SHP77 treated with DMSO at 0.1 percent for 48 hours (cell line): ENCODE results near the gene RHBDL1.

Source experiments
- DNase-seq: peaks from one replicate; lab custom pipeline; 2025; lab: John Stamatoyannopoulos, UW

Gene RHBDL1

DNA sequence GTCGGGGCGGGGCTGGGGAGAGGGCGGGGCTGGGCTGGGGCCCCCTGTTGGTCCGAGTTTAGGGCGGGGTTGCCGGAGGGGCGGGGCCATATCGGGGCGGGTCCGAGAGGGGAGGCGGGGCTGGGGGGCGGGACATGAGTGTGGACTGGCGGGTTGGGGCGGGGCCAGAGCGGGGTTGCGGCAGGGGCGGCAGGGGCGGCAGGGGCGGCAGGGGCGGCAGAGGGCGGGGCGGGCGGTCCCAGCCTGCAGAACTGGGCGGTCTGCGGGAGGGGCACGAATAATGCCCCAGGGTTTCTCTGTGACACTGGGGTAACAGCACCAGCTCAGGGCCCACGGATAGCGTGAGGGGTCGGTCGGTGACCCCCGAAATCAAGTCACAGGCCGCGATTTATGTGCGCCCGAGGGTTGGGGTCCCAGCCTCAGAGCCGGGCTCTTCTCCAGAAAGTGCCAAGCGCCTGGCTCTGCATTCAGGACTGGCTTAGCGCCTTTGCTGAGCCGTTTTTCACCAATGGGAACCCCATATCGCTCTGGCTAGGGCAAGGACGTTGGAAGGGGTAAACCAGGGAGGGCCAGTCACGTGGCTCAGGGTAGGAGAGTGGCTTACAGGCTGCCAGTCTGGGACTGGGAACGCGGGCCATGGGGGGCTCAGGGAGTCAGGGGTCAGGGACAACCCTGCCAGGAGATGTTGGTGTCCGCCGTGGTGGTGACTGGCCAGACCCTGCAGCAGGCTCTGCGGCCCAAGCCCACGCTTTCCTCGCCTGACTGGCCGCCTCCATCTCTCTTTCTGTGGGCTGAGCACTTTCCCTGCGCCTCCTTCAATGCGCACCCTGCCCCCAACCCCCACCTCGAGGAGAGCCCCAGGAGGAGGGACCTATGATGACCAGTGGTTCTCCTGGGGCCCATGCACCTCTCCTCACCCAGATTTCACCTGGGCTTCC is 38.1 kb upstream of the RHBDL1 start:
- DNase-seq: no peak

DNA sequence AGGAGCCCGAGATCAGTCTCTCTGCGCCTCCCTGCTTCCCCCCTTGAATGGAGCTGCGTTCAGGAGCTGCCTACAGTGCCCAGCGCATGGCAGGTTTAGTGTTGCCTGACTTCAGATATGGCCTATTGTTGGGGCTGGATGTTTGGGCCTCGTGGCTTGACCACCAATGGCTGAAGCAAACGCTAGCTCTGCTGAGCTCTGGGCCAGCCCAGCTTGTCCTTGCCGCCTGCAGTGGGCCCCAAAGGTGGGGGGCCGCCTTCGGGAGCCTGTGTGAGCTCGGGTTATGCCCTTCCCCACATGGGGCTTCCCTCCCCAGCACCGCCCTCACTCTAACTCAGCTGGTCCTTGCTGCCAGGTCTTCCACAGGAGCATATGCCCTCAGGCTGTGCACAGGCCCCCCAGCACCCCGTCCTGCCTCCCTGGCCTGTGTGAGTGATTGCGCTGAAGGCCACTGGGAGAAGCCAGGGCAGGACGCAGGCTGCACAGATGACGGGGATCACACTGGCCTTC is 37.4 kb upstream of the RHBDL1 start:
- no peak for DNase-seq

DNA sequence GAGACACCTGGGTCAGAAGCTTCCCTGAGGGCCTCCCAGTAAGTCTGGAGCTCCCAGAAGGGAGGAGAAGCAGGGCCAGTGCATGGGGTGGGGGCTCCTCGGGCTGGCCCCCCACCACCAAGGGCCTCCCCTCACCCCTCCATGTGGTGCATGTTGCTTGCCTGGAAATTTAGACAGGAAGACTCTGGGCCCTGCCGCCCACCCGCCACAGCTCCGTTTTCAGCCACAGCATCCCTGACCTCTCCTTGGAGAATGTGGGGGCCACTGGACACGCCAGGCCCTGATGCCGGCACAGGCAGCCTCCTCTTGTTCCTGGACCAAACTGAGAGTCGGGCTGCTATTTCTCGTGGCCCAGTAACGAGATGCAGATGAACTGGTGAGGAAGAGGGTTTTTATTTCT is 36.6 kb upstream of the RHBDL1 start:
- no peak for DNase-seq

DNA sequence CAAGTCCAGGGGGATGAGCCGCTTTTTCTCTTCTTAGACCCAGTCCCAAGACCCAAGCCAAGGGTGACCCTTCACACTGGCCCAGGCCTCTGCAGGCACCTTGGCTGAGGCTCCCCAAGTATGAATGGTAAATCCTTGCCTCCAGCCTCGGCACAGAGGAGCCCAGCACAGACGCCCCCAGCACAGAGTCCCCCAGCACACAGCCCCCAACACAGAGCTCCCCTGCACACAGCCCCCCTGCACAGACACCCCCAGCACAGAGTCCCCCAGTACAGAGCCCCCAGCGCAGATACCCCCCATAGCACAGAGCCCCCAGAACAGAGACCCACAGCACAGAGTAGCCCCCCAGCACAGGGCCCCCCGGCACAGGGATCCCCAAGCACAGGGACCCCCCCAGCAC is 34.9 kb upstream of the RHBDL1 start:
- DNase-seq: no peak

DNA sequence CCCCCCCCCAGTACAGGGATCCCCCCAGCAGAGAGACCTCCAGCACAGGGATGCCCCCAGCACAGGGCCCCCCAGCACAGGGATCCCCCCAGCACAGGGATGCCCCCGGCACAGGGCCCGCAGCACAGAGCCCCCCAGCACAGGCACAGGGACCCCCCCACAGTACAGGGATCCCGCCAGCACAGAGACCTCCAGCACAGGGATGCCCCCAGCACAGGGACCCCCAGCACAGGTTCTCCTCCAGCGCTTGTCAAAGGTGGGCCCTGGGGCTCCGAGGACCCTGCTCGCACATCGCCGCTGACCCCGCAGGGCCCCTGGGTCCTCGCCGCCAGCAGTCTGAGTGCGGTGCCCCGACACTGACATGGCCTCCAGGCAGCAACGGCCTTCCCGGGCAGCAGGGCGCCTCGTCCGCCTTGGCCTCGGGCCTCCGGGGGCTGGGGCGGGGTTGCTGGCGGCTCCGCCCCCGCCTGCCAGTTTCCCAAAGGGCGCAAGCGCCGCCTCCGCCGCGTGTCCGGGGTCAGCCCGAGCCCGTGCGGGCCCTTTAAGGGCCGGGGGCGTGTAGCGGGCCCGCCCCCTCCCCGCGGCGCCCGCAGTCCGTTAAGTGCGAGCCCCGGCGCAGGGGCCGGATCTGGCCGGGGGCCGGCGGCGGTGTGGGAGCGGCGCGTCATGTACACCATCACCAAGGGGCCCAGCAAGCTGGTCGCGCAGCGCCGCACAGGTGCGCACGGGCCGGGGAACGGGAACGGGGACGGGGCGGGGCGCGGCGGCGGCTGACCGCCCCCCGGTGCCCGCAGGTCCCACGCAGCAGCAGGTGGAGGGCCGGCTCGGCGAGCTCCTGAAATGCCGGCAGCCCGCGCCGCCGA is 33.9 kb upstream of the RHBDL1 start, which contains the start of gene MCRIP2:
Gene MCRIP2, plus strand, starts transcription at position 503 of the 863 bp plus-strand sequence. Its CDS starts 164 bp downstream, at position 667.
- DNase-seq: peak; percentile 33

DNA sequence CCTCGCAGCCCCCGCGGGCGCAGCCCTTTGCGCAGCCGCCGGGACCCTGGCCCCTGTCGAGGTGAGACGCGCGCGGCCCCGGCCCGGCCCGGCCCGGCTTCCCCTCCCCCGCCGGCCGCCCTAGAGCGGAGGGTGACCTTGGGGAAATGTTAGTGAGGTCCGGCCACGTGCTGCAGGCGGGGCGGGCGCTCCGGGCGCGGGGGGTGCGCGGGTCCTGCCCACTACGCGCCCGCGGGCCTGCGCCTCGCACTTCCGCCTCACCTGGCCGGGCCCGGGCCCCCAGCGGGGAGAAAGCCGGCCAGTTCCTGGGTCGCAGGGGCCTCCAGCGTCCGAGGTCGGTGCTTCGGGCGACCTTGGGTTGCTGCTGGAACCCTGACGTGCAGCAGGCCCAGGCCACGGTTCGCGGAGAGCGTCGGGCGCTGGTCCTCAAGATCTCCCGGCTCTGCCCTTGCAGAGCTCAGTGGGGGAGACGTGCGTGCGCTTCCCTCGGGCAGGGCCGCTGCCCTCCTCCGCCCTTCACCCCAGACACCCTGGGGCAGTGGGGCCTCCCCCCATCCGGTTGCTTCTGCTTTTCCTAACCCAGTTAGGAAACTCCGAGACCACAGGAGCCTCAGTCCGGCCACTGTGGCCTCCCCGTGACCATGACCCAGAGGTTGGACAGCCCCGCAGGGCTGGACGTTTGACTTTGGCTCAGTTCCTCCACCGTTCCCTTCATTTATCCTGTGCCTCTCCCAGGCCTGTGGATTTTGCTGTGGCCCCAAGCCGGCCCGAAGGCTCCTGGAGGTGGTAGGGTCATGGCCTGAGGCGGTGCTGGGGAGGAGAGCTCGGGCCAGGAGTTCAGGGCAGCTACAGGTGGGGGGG is 33.1 kb upstream of the RHBDL1 start:
- DNase-seq: no peak

DNA sequence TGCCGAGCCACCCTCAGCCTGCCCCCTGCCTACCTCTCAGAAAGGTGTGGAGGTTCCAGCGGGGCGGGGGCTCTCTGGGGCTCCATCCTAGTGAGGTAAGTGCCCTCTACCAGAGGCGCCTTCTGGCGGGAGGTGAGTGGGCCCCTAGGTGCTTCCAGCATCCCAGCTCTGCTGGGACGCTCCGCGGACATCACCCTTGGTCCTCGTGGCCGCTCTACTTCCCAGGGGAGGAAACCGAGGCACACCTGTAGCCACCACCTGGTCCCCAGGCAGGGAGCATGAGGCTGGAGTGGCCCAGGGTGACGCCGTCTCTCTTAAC is 32.5 kb upstream of the RHBDL1 start:
- DNase-seq: no peak

DNA sequence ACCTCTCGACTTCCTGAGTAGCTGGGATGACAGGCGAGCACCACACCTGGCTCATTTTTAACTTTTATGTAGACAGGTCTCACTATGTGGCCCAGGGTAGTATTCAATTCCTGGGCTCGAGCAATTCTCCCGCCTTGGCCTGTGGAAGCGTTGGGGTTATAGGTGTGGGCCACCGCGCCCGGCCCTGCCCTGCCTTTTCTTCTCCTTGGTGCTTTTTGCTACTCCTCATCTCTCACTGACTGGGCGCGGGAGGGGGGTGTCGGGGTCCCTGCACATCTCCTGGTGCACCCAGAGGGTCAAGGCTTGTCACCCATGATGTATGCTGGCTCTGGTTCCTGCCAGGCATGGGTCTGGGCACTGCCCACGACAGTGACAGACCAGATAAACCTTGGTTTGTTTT is 30.9 kb upstream of the RHBDL1 start:
- no peak for DNase-seq

DNA sequence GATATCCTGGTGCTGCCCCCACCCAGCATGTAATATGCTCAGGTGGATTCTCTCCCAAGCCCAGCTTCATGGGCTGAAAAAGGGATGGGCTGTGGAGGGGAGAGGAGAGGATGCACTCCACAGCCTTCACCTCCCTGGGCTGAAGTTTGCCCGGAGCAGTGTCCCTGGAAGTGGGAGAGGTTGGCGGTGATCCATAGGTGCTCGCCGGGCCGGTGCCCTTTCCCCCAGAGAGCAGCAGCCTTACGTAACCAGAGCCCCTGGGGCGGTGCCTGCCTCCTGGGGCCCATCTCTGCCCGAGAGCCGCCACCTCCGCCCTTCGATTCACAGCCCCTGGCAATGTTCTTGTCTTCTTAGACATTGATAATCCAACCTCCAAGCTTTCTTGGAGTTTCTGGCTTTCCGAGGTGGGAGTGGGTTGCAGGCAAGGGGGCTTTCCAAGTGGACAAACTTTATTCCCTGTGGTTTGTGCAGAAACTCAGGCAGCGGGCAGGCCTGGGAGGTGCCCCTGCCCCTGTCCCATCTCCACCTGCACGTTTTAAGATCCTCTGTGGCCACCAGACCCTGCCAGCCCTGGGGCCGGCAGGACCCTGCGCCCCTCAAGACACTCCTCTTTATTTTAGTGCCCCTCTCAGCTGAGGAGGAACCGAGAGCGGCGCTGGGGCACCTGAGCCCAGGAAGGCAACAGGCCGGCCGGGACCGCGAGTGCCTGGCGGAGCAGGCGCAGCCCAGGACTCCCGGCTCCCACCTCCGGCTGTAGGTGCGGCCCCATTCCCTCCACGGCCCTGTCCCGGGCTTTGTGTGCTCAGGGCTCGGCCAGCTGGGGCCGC is 29.4 kb upstream of the RHBDL1 start:
- no peak for DNase-seq

DNA sequence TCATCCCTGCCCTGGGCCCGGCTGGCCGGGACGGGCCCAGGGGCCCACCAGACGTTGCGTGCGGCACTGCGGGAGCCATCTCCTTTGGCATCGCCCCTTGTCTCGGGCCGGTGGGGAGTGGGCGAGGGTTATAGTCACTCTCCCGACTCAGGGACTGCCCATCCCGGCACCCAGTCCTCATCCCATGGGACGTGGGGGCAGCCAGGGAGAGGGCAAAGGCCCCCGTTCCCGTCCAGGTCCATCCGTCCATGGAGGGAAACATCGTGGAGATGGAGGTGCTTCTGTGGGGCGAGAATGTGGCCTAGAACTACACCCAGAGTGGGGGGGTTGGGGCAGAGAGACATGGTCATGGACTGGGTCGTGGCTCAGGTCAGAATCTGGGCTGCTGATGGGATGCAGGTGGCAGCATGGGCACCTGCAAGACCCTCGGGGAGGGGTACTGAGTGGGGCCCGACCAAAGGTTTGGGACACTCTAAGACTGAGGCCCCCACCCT is 28.7 kb upstream of the RHBDL1 start:
- DNase-seq: no peak

DNA sequence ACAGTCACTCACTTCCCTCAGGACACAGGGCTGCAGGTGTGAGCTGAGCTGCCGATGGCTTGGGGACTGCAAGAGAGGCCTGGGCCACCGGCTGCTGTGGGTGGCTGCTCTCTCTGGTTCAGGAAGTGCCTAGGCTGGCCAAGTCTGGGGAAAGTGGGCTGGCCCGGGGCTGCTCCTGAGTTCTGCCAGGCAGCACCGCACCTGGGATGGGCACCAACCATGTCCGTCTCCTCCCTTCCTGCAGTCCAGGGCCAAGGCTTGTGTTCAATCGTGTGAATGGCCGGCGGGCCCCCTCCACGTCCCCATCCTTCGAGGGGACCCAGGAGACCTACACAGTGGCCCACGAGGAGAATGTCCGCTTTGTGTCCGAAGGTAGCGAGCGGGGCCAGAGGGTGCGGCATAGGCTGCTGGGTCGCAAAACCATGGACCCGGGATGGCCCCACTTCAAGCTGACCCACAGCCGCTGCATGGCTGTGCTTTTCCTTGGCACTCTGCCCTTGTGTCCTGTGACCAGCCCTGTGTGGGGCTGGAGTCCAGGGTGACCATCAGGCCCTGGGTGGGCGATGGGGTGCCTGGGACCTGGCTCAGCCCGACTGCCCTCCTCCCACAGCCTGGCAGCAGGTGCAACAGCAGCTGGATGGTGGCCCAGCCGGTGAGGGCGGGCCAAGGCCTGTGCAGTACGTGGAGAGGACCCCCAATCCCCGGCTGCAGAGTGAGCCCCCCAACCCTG is 28.1 kb upstream of the RHBDL1 start:
- no peak for DNase-seq

DNA sequence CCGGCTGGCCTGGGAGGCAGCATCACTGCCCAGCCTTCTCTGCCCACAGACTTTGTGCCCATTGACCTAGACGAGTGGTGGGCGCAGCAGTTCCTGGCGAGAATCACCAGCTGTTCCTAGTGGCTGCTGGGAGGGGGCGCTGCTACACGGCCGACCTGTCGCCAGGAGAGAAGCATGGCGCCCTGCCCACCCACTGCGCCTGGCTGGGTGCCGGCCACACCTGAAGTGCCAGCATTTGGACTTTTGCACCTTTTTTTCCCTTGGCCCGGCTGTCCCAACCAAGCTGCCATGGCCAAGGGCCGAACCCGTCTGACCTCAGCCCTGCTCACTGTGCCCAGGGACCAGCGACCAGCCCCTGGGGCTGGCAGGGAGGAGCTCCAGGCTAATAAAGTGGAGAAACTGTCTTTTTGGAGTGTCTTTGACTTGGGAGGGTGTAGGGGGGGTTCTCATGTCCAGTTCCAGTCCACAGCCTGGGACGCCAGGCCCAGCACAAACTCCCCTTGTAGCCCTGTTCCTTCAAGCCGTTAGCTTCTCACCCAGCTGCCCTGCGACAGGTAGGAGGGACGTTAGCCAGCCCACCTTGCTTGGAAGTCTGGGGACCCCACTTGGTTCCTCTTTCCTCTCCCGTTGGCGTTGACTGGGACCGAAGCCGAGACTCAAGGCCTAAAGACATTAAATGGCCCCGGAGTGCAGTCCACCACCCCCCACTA is 27.2 kb upstream of the RHBDL1 start:
- DNase-seq: peak; percentile 9

DNA sequence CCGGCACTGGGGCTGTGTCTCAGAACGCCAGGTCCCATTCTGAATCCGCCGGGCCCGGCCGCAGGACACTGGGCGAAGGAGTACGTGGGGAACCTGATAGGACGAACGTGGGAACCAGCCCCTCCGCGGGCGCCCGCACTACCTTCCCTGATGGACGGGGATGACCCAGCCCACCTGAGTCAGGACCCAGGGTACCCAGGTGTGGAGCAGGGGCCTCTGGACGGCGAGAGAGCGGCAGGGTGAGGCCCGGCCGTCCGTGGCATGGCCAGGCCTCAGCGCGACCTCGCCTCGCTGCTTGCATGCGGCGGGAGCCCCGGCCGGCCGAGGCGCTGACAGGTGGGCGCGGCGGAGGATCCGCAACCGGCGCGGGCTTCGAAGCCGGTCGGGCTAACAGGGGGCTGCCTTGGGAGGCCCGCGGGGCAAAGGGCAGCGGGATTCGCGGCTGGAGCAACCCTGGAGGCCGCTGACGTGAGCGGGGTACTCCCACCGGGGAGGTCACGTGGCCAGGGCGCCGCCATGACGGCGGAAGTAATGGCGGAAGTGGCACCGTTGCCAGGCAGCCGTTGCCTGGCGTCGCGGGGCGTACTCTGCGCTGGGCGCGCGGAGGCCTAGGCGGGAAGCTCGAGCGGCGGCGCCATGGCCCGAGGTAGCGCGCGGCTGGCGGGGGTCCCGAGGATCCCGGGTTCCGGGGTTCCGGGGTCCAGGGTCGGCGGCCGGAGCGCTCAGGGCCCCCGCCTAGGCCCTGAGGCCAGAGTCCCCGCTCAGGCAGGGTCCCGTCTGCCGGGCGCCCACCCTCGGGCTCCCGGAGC is 26.5 kb upstream of the RHBDL1 start, which contains the start of gene WDR90:
Gene WDR90, plus strand, starts transcription at position 585 of the 809 bp plus-strand sequence. Its CDS starts 52 bp downstream, at position 637.
- peak; percentile 69 for DNase-seq

DNA sequence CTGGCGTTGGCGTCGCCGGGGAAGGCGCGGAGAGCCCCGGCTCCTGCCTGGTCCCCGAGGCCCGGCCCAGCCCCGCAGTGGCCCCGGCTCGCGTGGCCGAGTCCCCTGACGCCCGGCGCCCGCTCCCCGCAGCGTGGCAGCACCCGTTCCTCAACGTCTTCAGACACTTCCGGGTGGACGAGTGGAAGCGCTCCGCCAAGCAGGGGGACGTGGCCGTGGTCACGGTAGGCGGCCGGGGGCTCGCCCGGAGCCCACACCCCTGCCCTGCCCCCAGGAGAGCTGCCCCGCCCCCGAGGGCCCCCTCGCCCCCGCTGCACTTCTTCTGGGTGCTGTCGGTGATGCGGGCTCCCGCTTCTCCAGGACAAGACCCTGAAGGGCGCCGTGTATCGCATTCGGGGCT is 25.8 kb upstream of the RHBDL1 start:
- no peak for DNase-seq

DNA sequence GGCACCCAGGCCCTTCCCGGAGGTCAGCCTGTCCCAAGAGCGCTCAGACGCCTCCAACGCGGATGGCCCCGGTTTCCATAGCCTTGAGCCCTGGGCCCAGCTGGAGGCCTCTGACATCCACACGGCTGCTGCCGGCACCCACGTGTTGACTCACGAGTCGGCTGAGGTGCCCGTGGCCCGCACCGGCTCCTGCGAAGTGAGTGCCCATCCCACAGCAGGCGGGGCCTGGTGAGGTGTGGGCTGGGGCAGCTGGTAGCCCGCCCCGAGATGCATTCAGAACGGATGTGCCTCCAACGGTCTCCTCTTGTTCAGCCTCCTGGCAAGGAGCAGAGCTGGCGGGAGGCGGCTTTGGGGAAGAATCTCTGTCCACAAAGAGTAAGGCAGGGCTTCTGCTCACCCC is 23.6 kb upstream of the RHBDL1 start:
- no peak for DNase-seq

DNA sequence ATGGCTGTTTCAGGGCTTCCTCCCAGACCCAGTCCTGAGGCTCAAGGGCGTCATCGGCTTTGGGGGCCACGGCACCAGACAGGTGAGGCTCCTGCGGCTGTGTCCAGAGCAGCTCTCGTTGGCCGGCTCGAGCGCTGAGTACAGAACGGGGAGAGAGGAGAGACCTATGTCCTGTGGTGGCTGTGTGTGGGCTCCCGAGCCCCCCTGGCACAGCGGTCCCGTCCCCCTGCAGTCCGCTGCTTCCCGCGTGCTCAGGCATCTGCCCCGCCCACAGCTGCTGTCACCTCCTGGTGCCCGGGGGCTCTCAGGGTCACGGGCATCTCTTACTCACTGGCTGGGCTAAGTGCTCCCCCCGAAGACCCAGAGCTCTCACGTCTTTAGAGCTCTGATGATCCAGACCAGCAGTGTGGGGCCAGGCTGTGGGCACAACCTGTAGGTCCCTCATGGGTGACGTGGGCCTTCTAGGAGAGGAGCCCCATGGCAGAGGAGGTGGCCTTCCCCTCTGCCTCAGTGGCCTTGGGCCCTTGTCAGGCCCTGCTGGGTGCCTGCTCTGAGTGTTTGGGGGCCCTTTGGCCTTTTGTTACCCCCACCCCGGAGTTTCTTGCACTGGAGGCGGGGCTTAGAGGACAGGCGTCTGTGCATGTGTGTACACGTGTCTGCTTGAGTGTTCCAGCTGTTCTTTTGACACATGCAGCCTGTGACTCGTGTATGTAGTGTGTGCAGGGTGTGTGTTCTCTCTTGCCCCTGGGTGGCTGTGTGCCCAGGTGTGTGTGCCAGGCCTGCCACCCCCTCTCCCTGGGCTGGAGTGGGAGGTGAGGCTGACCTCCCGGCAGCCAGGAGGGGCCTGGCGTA is 22.8 kb upstream of the RHBDL1 start:
- no peak for DNase-seq

DNA sequence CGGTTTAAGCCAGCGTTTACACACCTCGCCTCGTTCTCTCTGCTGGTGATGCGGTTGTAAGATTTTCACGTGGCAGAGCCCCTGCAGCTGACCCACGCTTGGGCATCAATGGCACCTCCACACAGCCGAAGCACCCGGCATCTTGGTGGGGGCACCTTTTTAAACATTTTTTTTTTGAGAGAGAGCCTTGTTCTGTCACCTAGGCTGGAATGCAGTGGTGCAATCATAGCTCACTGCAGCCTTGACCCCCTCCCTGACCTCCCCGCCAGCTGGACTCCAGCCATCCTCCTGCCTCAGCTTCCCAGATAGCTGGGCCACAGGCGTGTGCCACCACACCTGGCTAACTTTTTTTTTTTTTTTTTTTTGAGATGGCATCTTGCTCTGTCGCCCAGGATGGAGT is 21.4 kb upstream of the RHBDL1 start:
- DNase-seq: no peak
